ENCODE measurements around the gene PIGZ.

Gene PIGZ

GRCh38 chr3:197007296-197007940 is 38.8 kb upstream of the PIGZ start:
- TF ChIP-seq CTCF (IDR thresholded peaks at IDR 0.05; ENCODE audit: extremely low read depth, insufficient read depth, missing control alignments) = no peak
- in situ Hi-C loops (cut with MboI; ENCODE audit: low pct_unique_long_range_greater_than_20kb, low sequenced_read_pairs, unreplicated experiment) = loop anchor here (25.0 kb wide), 2 partner anchors 180 to 505 kb away; no protein-coding TSS in a partner anchor
- no peak for DNase-seq (ENCODE audit: low spot score)

- in situ Hi-C loops (cut with MboI; ENCODE audit: low pct_unique_long_range_greater_than_20kb, low sequenced_read_pairs, unreplicated experiment) = loop anchor here (25.0 kb wide), 2 partner anchors 180 to 505 kb away; no protein-coding TSS in a partner anchor
- TF ChIP-seq CTCF (IDR thresholded peaks at IDR 0.05; ENCODE audit: extremely low read depth, insufficient read depth, missing control alignments) = no peak
- DNase-seq (ENCODE audit: low spot score) = no peak
Measured at GRCh38 chr3:197006860-197007259, 38.2 kb upstream of the PIGZ start.

GRCh38 chr3:197006446-197006845 is 37.8 kb upstream of the PIGZ start:
- in situ Hi-C loops (cut with MboI; ENCODE audit: low pct_unique_long_range_greater_than_20kb, low sequenced_read_pairs, unreplicated experiment) = loop anchor here (25.0 kb wide), 2 partner anchors 181 to 506 kb away; no protein-coding TSS in a partner anchor
- no peak for TF ChIP-seq CTCF (IDR thresholded peaks at IDR 0.05; ENCODE audit: extremely low read depth, insufficient read depth, missing control alignments)
- DNase-seq (ENCODE audit: low spot score) = no peak

GRCh38 chr3:197003461-197004385 is 35.1 kb upstream of the PIGZ start:
- TF ChIP-seq CTCF (IDR thresholded peaks at IDR 0.05; ENCODE audit: extremely low read depth, insufficient read depth, missing control alignments) = no peak
- DNase-seq (ENCODE audit: low spot score) = no peak
- in situ Hi-C loops (cut with MboI; ENCODE audit: low pct_unique_long_range_greater_than_20kb, low sequenced_read_pairs, unreplicated experiment) = loop anchor here (25.0 kb wide), 2 partner anchors 184 to 509 kb away; no protein-coding TSS in a partner anchor

- peak; percentile 97 for DNase-seq (ENCODE audit: low spot score)
- TF ChIP-seq CTCF (IDR thresholded peaks at IDR 0.05; ENCODE audit: extremely low read depth, insufficient read depth, missing control alignments) = peak; percentile 88
- in situ Hi-C loops (cut with MboI; ENCODE audit: low pct_unique_long_range_greater_than_20kb, low sequenced_read_pairs, unreplicated experiment) = loop anchor here (25.0 kb wide), 2 partner anchors 184 to 509 kb away; no protein-coding TSS in a partner anchor
Measured at GRCh38 chr3:197002701-197003454, 34.2 kb upstream of the PIGZ start.
